Spleen (tissue), 11 donors: Measurements from ENCODE around the gene MAMDC4. TPM values are rescaled to one million over a fixed set of nuclear protein-coding genes. Genes with fewer than 3 reads are reported as not detected.
"Not testable (repeated sequence)": the region's sequence is repeated elsewhere in the genome, so short reads cannot be mapped to it uniquely, and the experiment has no call there.

Source experiments
- DNase-seq: peaks from one replicate; pipeline ENCODE4 v3.0.0-alpha.2; 2020
- H3K27ac ChIP-seq, 8 donors: fragments of 200-600 bp; sonication (generic) in 7 of 8; 1 replicate in 4 of 8; 2 replicates in 4 of 8; pipeline versions ENCODE4 v1.5.0 to v1.8.0; 2016 to 2021; ENCODE audit warnings: inconsistent platforms in 4 of 8, mild to moderate bottlenecking in 4 of 8, moderate library complexity in 1 of 8
- H3K27me3 ChIP-seq, 7 donors: fragments of 200-600 bp; sonication (generic) in 6 of 7; replicated peaks in 1 of 7; 1 replicate in 4 of 7; 2 replicates in 3 of 7; pipeline versions ENCODE4 v1.5.0 to v1.8.0; 2016 to 2021; ENCODE audit warnings: inconsistent platforms in 3 of 7, mild to moderate bottlenecking in 1 of 7
- H3K36me3 ChIP-seq, 6 donors: fragments of 200-600 bp; sonication (generic) in 5 of 6; 1 replicate in 4 of 6; 2 replicates in 2 of 6; pipeline versions ENCODE4 v1.5.0 to v1.8.0; 2016 to 2021; ENCODE audit warnings: inconsistent platforms in 2 of 6
- H3K4me1 ChIP-seq, 6 donors: fragments of 200-600 bp; sonication (generic) in 5 of 6; 1 replicate in 3 of 6; 2 replicates in 3 of 6; pipeline versions ENCODE4 v1.5.0 to v1.8.0; 2016 to 2021; ENCODE audit warnings: inconsistent platforms in 3 of 6
- H3K4me3 ChIP-seq, 8 donors: fragments of 200-600 bp; sonication (generic) in 7 of 8; 1 replicate in 4 of 8; 2 replicates in 4 of 8; pipeline versions ENCODE4 v1.5.0 to v1.8.0; 2016 to 2021; ENCODE audit warnings: inconsistent platforms in 4 of 8, mild to moderate bottlenecking in 4 of 8, moderate library complexity in 2 of 8
- H3K9me3 ChIP-seq, 8 donors: fragments of 200-600 bp; sonication (generic) in 7 of 8; 1 replicate in 4 of 8; 2 replicates in 4 of 8; pipeline versions ENCODE4 v1.5.0 to v1.8.0; 2016 to 2021; ENCODE audit warnings: inconsistent platforms in 4 of 8
- CTCF ChIP-seq, 11 experiments: fragments of 200-600 bp in 7 of 11; fragments of 450-650 bp in 4 of 11; sonication (generic) in 4 of 11; IDR thresholded peaks in 8 of 11; conservative IDR thresholded peaks in 3 of 11; 1 replicate in 7 of 11; 2 replicates in 4 of 11; pipeline versions ENCODE4 v1.4.0 to v1.8.0; 2016 to 2021; ENCODE audit warnings: antibody characterized with exemption in 11 of 11, inconsistent platforms in 4 of 11, mild to moderate bottlenecking in 1 of 11
- POLR2A ChIP-seq, 3 donors: fragments of 450-650 bp; IDR thresholded peaks; one replicate each; pipeline ENCODE4 v1.5.1; 2017; ENCODE audit warnings: antibody characterized with exemption in 3 of 3, mild to moderate bottlenecking in 1 of 3
- POLR2AphosphoS5 ChIP-seq, 3 donors: sonication (generic); formaldehyde crosslinking; IDR thresholded peaks; one replicate each; pipeline ENCODE4 v1.5.1; 2017; ENCODE audit warnings: antibody characterized with exemption in 3 of 3
- WGBS, 5 donors: extraction: QIAGEN DNeasy Blood & Tissue Kit in 3 of 5; methylation state at CpG; one replicate each; pipeline versions ENCODE4 v1.1.5 to v1.1.7; 2013 to 2018; 5-methylcytosine and 5-hydroxymethylcytosine counted together
- intact Hi-C: fragments of 100-400 bp; cut with DNase I; formaldehyde crosslinking; loops from one replicate; pipeline ENCODE4 v1.15.0; 2023; ENCODE audit warnings: low total_unique reads
- polyA plus RNA-seq, 3 donors: library from polyadenylated mRNA; stranded (reverse); fragments of 200-250 nt; gene quantifications; one replicate each; pipeline ENCODE4 v1.2.1, GENCODE V29; 2013
- total RNA-seq, 7 donors: library from RNA; depleted of rRNA in 3 of 7; stranded (reverse); fragments of >200 nt in 3 of 7; fragmentation: NEBNext Ultra II Directional in 4 of 7; extraction: Animal tissue kit (Norgen Biotek cat#: 25700) in 4 of 7; gene quantifications; one replicate each; pipeline versions ENCODE4 v1.1.0 to v1.2.1, GENCODE V29; 2016 to 2021
- donor health status: healthy with polysubstance abuse.
- donor health status: DM: no; HTN: no; CAD: no; lungs with moderate emphysema.
- donor health status: DM: no; HTN: no; CAD: no.
- donor health status: Bipolar disorder and iron deficiency.
- donor health status: healthy.
- donor health status: DM: no; HTN: no; CAD: no.
- donor health status: DM: yes; HTN: yes; CAD: no.

MAMDC4 gene
- total and polyA plus RNA-seq, 10 donors: 4.9 to 32.0 (median 12.0) TPM

GRCh38 chr9:136880651-136881050, 28.5 kb downstream of the MAMDC4 start:
- Histone ChIP-seq H3K9me3 (no peaks in the 10 kb centered on the region), H3K4me3 (no peak overlapping the region), H3K36me3 (no peaks in the 10 kb centered on the region), H3K27me3 (no peaks in the 10 kb centered on the region), H3K27ac (no peak overlapping the region), H3K4me1 (peaks cover 24 to 49% (median 34%) of the 10 kb centered on the region in 6 donors)
- 75 to 88% (median 81%) methylated on average over 11 of the region's 11 CpGs for WGBS, 5 donors
- DNase-seq: peak; percentile 64
- TF ChIP-seq POLR2AphosphoS5 (IDR thresholded peaks at IDR 0.05) (no peak), POLR2A (IDR thresholded peaks at IDR 0.05) (no peak), CTCF (IDR thresholded peaks at IDR 0.05 in 8 of 11, conservative IDR thresholded peaks at IDR 0.05 in 3 of 11) (no peak)
- intact Hi-C loops: loop anchor here (10.0 kb wide), 1 partner anchor 64 kb away; the partner anchor contains the start of genes C8G and FBXW5

DNA sequence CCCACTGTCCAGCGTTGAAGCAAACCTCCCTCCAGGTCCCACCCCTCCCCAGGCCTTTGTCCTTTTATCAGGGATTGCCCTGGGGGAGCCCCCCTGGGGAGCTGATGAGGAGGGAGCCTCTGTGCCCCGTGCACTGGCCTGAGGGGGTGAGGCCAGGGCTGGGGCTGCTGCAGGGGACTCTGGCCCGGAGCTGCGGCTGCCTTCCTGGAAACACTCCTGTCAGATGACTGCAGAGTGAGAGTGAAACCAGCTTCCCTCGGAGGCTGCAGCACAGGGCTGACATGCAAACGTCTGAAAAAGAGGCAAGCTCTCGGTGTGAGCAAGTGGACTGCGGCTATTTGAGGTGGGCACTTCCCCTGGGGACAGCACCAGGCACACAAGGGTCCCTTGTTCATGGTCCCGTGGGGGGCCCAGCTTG, 29.6 kb downstream of the MAMDC4 start:
- H3K27me3 ChIP-seq: no peaks in the 10 kb centered on the region
- peaks cover 25 to 54% (median 36%) of the 10 kb centered on the region in 6 donors for H3K4me1 ChIP-seq
- TF ChIP-seq POLR2A (IDR thresholded peaks at IDR 0.05) (no peak), CTCF (IDR thresholded peaks at IDR 0.05 in 8 of 11, conservative IDR thresholded peaks at IDR 0.05 in 3 of 11) (no peak), POLR2AphosphoS5 (IDR thresholded peaks at IDR 0.05) (peak; percentile 37 to 68 (median 53))
- peak overlapping the region; percentile 69 to 89 (median 81) for H3K27ac ChIP-seq
- H3K9me3 ChIP-seq: no peaks in the 10 kb centered on the region
- H3K4me3 ChIP-seq: peak overlapping the region; percentile 29 to 71 (median 40)
- peak; percentile 85 for DNase-seq
- 2 to 11% (median 5%) methylated on average over 7 to 9 of the region's 9 CpGs for WGBS, 5 donors
- intact Hi-C loops: loop anchor here (10.0 kb wide), 1 partner anchor 63 kb away; the partner anchor contains the start of genes C8G and FBXW5
- H3K36me3 ChIP-seq: no peaks in the 10 kb centered on the region

DNA sequence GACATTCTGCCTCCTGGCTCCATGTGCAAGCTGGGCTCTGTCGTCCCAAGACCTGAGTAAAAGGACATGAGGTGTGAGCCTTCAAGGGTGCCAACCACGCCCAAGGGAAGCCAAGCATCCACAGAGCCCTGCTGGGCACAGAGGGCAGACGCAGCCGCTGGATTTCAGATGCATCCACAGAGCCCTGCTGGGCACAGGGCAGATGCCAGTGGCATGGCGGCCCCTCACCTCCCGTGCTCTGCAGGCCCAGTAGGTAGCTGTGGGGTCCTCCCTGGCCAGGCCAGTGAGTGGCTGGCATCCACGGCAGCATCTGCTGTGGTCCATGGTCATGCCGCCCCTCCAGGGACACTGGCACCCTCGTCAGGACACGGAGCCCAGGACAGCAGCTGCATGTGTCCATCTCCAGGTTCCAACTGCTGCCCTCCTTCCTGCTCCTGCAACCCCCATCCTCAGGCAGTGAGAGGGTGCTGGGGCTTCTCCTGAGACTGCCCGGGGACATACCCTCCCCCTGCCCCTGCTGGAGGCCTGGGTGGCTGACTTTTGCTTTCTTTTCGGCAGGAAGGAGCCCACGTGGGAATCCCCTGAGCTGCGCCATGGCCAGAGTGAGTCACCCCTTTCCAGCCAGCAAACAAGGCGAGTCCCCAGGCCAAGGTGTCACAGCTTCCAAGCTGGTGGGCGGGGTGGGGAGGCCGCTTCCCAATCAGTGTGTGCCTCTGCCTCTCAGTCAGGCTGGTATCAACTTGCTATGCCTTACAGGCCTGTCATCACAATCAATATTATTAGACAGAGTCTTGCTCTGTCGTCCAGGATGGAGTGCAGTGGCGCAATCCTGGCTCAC, 30.2 kb downstream of the MAMDC4 start:
- H3K4me1 ChIP-seq: peaks cover 25 to 60% (median 41%) of the 10 kb centered on the region in 6 donors
- H3K36me3 ChIP-seq: no peaks in the 10 kb centered on the region
- intact Hi-C loops: loop anchor here (10.0 kb wide), 1 partner anchor 62 kb away; the partner anchor contains the start of genes C8G and FBXW5
- H3K9me3 ChIP-seq: no peaks in the 10 kb centered on the region
- peak overlapping the region; percentile 69 to 89 (median 81) for H3K27ac ChIP-seq
- TF ChIP-seq POLR2A (IDR thresholded peaks at IDR 0.05): no peak
- TF ChIP-seq CTCF (IDR thresholded peaks at IDR 0.05 in 8 of 11, conservative IDR thresholded peaks at IDR 0.05 in 3 of 11): peak in 3 of 11 experiments; percentile 4 to 33 (median 19)
- peak; percentile 57 to 72 (median 68) for TF ChIP-seq POLR2AphosphoS5 (IDR thresholded peaks at IDR 0.05)
- peak; percentile 89 for DNase-seq
- peak overlapping the region; percentile 29 to 71 (median 40) for H3K4me3 ChIP-seq
- 8 to 38% (median 28%) methylated on average over 15 to 19 of the region's 19 CpGs for WGBS, 5 donors
- H3K27me3 ChIP-seq: no peaks in the 10 kb centered on the region

- H3K27ac ChIP-seq: peak overlapping the region; percentile 69 to 89 (median 81)
- intact Hi-C loops: loop anchor here (10.0 kb wide), 1 partner anchor 62 kb away; the partner anchor contains the start of genes C8G and FBXW5
- H3K27me3 ChIP-seq, DNase-seq, H3K9me3 ChIP-seq, H3K36me3 ChIP-seq: not testable (repeated sequence)
- H3K4me1 ChIP-seq: peaks cover 28 to 66% (median 47%) of the 10 kb centered on the region in 6 donors
- peak overlapping the region in 1 of 8 donors; percentile 71 for H3K4me3 ChIP-seq
- 72 to 84% (median 76%) methylated on average over 9 of the region's 9 CpGs for WGBS, 5 donors
Measured at GRCh38 chr9:136882947-136883283, 30.8 kb downstream of the MAMDC4 start.

- not testable (repeated sequence) for H3K36me3 ChIP-seq, DNase-seq, H3K4me3 ChIP-seq, H3K27me3 ChIP-seq, H3K9me3 ChIP-seq
- WGBS, 5 donors: 83 to 95% (median 88%) methylated on average over 10 of the region's 10 CpGs
- Histone ChIP-seq H3K4me1 (peaks cover 33 to 74% (median 54%) of the 10 kb centered on the region in 6 donors), H3K27ac (peak overlapping the region in 2 of 8 donors; percentile 77 to 87)
- intact Hi-C loops: loop anchor here (10.0 kb wide), 1 partner anchor 61 kb away; the partner anchor contains the start of genes C8G and FBXW5
Measured at GRCh38 chr9:136883670-136884069, 31.5 kb downstream of the MAMDC4 start.
